GM21367 (cell line): ENCODE data around the gene MAD1L1.

Experiments used
- ATAC-seq: cut with Tn5 transposase; IDR thresholded peaks from one replicate; pipeline ENCODE4 v1.9.1; 2021; ENCODE audit not compliant: unreplicated experiment

The MAD1L1 gene

GRCh38 chr7:2093843-2094220 is 138.9 kb downstream of the MAD1L1 start:
- ATAC-seq, result no peak

- ATAC-seq, result no peak
Observed at GRCh38 chr7:2093215-2093842, 139.4 kb downstream of the MAD1L1 start.

GRCh38 chr7:2092279-2092678 is 140.5 kb downstream of the MAD1L1 start:
- no peak for ATAC-seq

- no peak for ATAC-seq
Observed at GRCh38 chr7:2090526-2091520, 141.9 kb downstream of the MAD1L1 start.

GRCh38 chr7:2088801-2089200 is 143.9 kb downstream of the MAD1L1 start:
- ATAC-seq, result no peak

GRCh38 chr7:2087744-2088143 is 145.0 kb downstream of the MAD1L1 start:
- ATAC-seq, result no peak

- ATAC-seq, result no peak
Observed at GRCh38 chr7:2086229-2086628, 146.5 kb downstream of the MAD1L1 start.

GRCh38 chr7:2085804-2086203 is 146.9 kb downstream of the MAD1L1 start:
- no peak for ATAC-seq

GRCh38 chr7:2084781-2085505 is 147.8 kb downstream of the MAD1L1 start:
- ATAC-seq, result no peak

GRCh38 chr7:2084331-2084730 is 148.4 kb downstream of the MAD1L1 start:
- no peak for ATAC-seq

- no peak for ATAC-seq
Observed at GRCh38 chr7:2083362-2083761, 149.4 kb downstream of the MAD1L1 start.

GRCh38 chr7:2082139-2082998 is 150.4 kb downstream of the MAD1L1 start:
- ATAC-seq, result no peak

- no peak for ATAC-seq
Observed at GRCh38 chr7:2081526-2082135, 151.1 kb downstream of the MAD1L1 start.

- ATAC-seq, result no peak
Observed at GRCh38 chr7:2080477-2080876, 152.3 kb downstream of the MAD1L1 start.

GRCh38 chr7:2080060-2080387 is 152.7 kb downstream of the MAD1L1 start:
- no peak for ATAC-seq

- ATAC-seq, result no peak
Observed at GRCh38 chr7:2079332-2080059, 153.2 kb downstream of the MAD1L1 start.

- ATAC-seq, result no peak
Observed at GRCh38 chr7:2078899-2079298, 153.8 kb downstream of the MAD1L1 start.

GRCh38 chr7:2076649-2077064 is 156.1 kb downstream of the MAD1L1 start:
- no peak for ATAC-seq

- no peak for ATAC-seq
Observed at GRCh38 chr7:2075811-2076210, 156.9 kb downstream of the MAD1L1 start.

- ATAC-seq, result no peak
Observed at GRCh38 chr7:2074691-2075090, 158.1 kb downstream of the MAD1L1 start.
